ENCODE results near the gene HIGD1A.

HIGD1A gene

GRCh38 chr3:42827023-42827422 is 22.7 kb upstream of the HIGD1A start:
- no peak overlapping the region for H3K27ac ChIP-seq (ENCODE audit: low read depth, low read length, poor library complexity, severe bottlenecking)
- no peak overlapping the region for H3K9ac ChIP-seq (ENCODE audit: low read length)
- no peak overlapping the region for H2AFZ ChIP-seq (ENCODE audit: low read length)
- H3K4me3 ChIP-seq (ENCODE audit: low read depth, low read length, poor library complexity, severe bottlenecking), result no peak overlapping the region
- no peaks in the 10 kb centered on the region for H4K20me1 ChIP-seq (ENCODE audit: insufficient read depth, low read length)
- H3K9me2 ChIP-seq (ENCODE audit: low read depth, low read length), result no peaks in the 10 kb centered on the region
- H3K4me1 ChIP-seq (ENCODE audit: insufficient read depth, low read length, severe bottlenecking), result no peaks in the 10 kb centered on the region
- no peaks in the 10 kb centered on the region for H3K36me3 ChIP-seq (ENCODE audit: insufficient read depth, low read length)
- H3F3A ChIP-seq (ENCODE audit: insufficient read depth, low read length), result no peaks in the 10 kb centered on the region
- H3K79me2 ChIP-seq (ENCODE audit: insufficient read depth, low read length), result no peaks in the 10 kb centered on the region
- H3K4me2 ChIP-seq (ENCODE audit: low read length), result no peak overlapping the region
- TF ChIP-seq EZH2 (IDR thresholded peaks at IDR 0.05; ENCODE audit: borderline replicate concordance, low read length) (no peak), CTCF (IDR thresholded peaks at IDR 0.05; ENCODE audit: low read length) (no peak)
- H3K27me3 ChIP-seq (ENCODE audit: insufficient read depth, low read length), result no peaks in the 10 kb centered on the region
- H3K9me3 ChIP-seq (ENCODE audit: low read length), result no peaks in the 10 kb centered on the region

- H3K4me2 ChIP-seq (ENCODE audit: low read length), result no peak overlapping the region
- no peak overlapping the region for H3K27ac ChIP-seq (ENCODE audit: low read depth, low read length, poor library complexity, severe bottlenecking)
- no peaks in the 10 kb centered on the region for H3K36me3 ChIP-seq (ENCODE audit: insufficient read depth, low read length)
- H3K9ac ChIP-seq (ENCODE audit: low read length), result no peak overlapping the region
- no peaks in the 10 kb centered on the region for H3K79me2 ChIP-seq (ENCODE audit: insufficient read depth, low read length)
- no peaks in the 10 kb centered on the region for H4K20me1 ChIP-seq (ENCODE audit: insufficient read depth, low read length)
- no peaks in the 10 kb centered on the region for H3K9me2 ChIP-seq (ENCODE audit: low read depth, low read length)
- H2AFZ ChIP-seq (ENCODE audit: low read length), result no peak overlapping the region
- H3F3A ChIP-seq (ENCODE audit: insufficient read depth, low read length), result no peaks in the 10 kb centered on the region
- no peaks in the 10 kb centered on the region for H3K27me3 ChIP-seq (ENCODE audit: insufficient read depth, low read length)
- no peaks in the 10 kb centered on the region for H3K4me1 ChIP-seq (ENCODE audit: insufficient read depth, low read length, severe bottlenecking)
- no peak for TF ChIP-seq EZH2 (IDR thresholded peaks at IDR 0.05; ENCODE audit: borderline replicate concordance, low read length)
- no peak for TF ChIP-seq CTCF (IDR thresholded peaks at IDR 0.05; ENCODE audit: low read length)
- no peaks in the 10 kb centered on the region for H3K9me3 ChIP-seq (ENCODE audit: low read length)
- no peak overlapping the region for H3K4me3 ChIP-seq (ENCODE audit: low read depth, low read length, poor library complexity, severe bottlenecking)
Observed at GRCh38 chr3:42826141-42826540, 21.9 kb upstream of the HIGD1A start.

DNA sequence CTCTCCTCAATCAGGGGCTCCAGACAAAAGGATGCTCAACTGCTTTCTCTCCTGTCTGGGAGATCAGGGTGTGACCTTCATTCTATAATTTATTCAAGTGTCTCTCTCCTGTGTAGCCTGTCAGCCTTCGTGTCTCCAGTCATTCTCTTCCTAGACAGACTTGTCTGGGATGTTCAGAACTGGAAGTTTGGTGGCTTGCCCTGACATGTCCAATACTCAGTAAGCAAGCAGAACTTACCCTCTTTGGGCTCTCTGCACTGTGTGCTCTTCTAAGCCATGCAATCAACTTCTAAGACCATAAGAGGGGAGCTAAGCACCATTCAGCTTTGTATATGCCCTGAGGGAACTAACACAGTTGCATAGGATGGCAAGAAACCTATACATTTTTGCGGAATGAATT is 19.1 kb upstream of the HIGD1A start:
- Histone ChIP-seq H3K36me3 (ENCODE audit: insufficient read depth, low read length) (no peaks in the 10 kb centered on the region), H3K79me2 (ENCODE audit: insufficient read depth, low read length) (no peaks in the 10 kb centered on the region), H4K20me1 (ENCODE audit: insufficient read depth, low read length) (no peaks in the 10 kb centered on the region), H3K4me3 (ENCODE audit: low read depth, low read length, poor library complexity, severe bottlenecking) (no peak overlapping the region), H3K9me3 (ENCODE audit: low read length) (no peaks in the 10 kb centered on the region), H2AFZ (ENCODE audit: low read length) (no peak overlapping the region), H3K27ac (ENCODE audit: low read depth, low read length, poor library complexity, severe bottlenecking) (no peak overlapping the region), H3K9ac (ENCODE audit: low read length) (no peak overlapping the region), H3K4me1 (ENCODE audit: insufficient read depth, low read length, severe bottlenecking) (no peaks in the 10 kb centered on the region), H3K9me2 (ENCODE audit: low read depth, low read length) (no peaks in the 10 kb centered on the region), H3K4me2 (ENCODE audit: low read length) (no peak overlapping the region), H3F3A (ENCODE audit: insufficient read depth, low read length) (no peaks in the 10 kb centered on the region), H3K27me3 (ENCODE audit: insufficient read depth, low read length) (no peaks in the 10 kb centered on the region)
- no peak for TF ChIP-seq EZH2 (IDR thresholded peaks at IDR 0.05; ENCODE audit: borderline replicate concordance, low read length)

DNA sequence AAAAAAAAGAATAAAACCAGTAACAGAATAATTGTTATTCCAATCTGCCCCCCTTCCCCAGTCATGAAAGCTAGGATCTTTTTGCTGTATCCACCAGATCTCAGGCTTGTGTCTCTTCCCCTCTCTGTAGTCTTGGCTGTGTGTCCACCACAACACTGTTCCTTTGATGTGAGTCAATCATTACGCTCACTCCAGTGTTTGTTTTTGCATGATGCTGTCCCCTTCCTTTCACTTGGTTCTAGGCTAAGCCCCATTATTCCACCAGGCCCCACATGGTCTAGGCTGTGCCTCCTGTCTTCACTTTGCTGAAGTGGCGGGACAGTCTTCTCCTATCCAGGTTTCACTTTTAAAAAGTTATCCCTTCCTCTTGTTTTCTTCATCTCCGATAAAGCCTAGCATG is 18.5 kb upstream of the HIGD1A start:
- Histone ChIP-seq H3K27ac (ENCODE audit: low read depth, low read length, poor library complexity, severe bottlenecking) (no peak overlapping the region), H2AFZ (ENCODE audit: low read length) (no peak overlapping the region), H3K9me3 (ENCODE audit: low read length) (no peaks in the 10 kb centered on the region), H3K4me3 (ENCODE audit: low read depth, low read length, poor library complexity, severe bottlenecking) (no peak overlapping the region), H3K4me2 (ENCODE audit: low read length) (no peak overlapping the region), H3K9ac (ENCODE audit: low read length) (no peak overlapping the region), H3K4me1 (ENCODE audit: insufficient read depth, low read length, severe bottlenecking) (no peaks in the 10 kb centered on the region), H3F3A (ENCODE audit: insufficient read depth, low read length) (no peaks in the 10 kb centered on the region), H3K9me2 (ENCODE audit: low read depth, low read length) (no peaks in the 10 kb centered on the region), H4K20me1 (ENCODE audit: insufficient read depth, low read length) (no peaks in the 10 kb centered on the region), H3K36me3 (ENCODE audit: insufficient read depth, low read length) (no peaks in the 10 kb centered on the region), H3K79me2 (ENCODE audit: insufficient read depth, low read length) (no peaks in the 10 kb centered on the region), H3K27me3 (ENCODE audit: insufficient read depth, low read length) (0 out of 2 replicates have a peak, but pooled peaks cover 4% of the 10 kb centered on the region)
- TF ChIP-seq CTCF (IDR thresholded peaks at IDR 0.05; ENCODE audit: low read length) (no peak), EZH2 (IDR thresholded peaks at IDR 0.05; ENCODE audit: borderline replicate concordance, low read length) (no peak)

Measured in OCI-LY1 (cell line).